Stimulated activated CD4-positive, alpha-beta T cell treated with anti-CD3 and anti-CD28 coated beads, Interleukin-12 subunit alpha, Interleukin-12 subunit beta, amount 100 ng/mL, for 48 hours (primary cell): ENCODE measurements around the gene EDAR.

ENCODE experiments used
- DNase-seq, 3 donors: peaks; one replicate each; pipeline ENCODE4 v3.0.0-alpha.2; 2020; ENCODE audit warnings: low read depth in 2 of 3, low spot score in 1 of 3

Gene EDAR

DNA sequence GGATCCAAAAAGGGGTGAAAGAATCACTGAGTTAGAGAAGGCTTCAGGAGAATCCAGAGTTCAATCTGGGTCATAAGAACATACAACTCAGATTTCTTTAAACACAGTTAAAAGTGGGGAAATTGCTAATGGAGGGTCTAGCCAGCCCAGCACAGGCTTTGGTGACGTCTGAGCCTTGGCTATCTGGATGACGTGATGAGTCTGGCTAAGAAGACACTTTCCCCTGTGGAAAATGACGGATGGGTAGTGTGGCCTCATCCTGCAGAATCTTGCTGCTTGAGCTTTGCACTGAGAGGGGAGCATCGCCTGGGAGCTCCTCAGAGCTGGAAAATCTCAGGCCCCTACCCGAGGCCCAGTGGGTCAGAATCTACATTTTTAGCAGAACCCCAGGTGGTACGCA lies 19.2 kb downstream of the EDAR start:
- DNase-seq: no peak

DNA sequence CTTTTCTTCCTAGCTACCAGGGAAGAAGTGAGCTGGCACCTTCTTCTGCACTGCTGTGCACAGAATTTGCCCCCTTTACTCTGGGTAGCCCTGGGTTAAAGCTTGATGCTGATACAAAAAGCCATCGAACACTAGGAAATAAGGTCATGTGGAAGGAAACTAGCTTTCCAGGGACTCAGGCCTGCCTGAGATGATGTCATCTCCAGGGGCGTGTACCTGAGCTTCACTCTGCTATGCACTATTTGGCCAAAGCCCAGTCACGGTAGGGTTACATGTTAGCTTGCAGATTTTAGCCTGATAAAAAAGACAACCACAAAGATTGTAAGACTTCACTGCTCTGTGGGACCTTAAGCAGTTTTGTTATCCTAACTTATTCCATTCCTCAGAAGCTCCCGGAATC lies 20.4 kb downstream of the EDAR start:
- DNase-seq: no peak

DNA sequence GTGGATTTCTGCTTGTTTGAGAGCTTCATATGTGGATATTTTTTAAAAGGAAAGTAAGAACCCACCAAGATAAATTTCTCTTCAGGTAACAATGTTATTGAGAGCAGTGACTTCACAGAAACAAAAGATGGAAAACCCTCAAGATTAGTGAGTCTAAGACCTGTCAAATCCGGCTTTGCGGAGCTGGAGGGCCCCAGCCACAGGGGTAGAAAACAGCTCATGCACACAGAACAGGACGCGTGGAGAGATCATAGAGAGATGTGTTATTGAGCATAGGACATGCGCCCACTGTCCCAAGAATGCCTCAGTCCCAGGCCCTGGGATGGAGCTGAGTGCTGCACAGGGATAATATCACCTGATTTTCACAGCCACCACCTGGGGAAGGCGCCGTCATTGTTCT lies 21.3 kb downstream of the EDAR start:
- no peak for DNase-seq

DNA sequence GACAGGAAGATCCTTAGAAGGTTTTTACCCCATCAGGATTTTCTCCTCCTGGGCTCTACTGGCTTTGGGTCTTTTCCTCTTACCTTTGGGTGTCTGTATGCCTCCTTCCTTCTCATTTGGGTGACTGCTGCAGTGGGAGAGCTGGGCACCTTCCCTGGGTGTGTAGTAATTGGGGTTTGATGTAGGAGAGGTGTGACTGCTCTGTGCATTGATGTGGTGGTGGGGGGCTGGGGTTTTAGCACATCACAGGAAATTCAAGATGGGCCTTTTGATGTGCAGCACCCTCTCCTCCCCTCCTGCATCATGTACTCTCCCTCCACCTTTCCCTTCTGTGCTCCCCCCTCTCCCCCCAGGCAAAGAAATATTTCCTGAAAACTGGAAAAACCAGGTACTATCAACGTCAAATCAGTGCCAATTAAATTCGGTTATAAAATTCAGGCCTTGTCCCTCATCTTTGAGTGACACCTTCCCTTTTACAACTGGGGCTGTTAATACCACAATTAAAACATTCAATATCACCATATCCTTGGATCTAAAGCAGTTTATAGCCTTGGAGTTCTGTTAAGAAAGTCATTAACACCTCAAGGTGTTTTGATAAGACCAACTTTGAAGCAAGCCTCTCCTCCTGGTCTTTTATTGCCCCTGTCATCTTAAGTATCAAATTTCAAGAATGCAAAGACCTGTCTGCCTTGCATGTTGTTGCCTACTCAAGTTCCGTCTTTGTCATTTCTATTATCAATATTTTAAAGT lies 23.3 kb downstream of the EDAR start:
- DNase-seq: peak in 1 of 3 donors; percentile 17

DNA sequence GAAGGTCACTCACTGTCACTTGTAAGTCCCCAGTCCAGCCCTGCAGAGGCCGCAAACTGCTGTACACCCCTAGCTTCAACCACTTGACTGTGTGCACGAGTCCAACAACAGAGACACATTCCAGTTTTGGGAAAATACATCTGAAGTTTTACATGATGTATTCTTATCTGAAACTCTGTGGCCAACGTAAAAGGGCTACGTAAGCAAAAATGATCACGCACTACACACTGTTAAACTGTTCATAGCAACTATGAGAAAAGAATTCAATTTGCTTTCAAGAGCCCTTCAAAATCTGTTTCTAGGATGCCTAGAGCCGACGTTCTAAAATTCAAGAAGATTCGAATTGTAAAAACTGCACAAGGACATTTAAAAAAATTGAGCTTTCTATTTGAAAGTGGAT lies 26.0 kb downstream of the EDAR start:
- no peak for DNase-seq

DNA sequence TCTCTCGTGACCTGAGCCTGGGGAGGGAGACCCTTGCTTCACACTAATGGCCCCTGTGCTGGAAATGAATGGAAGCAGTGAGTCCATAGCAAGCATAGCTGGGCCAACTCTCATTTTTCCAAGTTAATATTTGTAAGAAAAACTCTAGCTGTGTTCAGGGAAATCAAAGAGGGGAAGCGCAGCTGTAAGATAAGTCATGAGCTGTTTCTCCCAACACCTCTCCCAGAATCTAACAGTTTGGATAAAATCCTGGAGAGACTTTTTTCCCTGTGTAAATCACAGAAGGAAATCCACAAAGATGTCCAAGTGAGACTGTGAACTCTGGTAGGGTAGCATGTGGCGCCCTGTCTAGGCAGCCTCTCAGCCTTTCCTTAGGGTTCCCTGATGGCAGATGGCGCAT lies 27.2 kb downstream of the EDAR start:
- no peak for DNase-seq

DNA sequence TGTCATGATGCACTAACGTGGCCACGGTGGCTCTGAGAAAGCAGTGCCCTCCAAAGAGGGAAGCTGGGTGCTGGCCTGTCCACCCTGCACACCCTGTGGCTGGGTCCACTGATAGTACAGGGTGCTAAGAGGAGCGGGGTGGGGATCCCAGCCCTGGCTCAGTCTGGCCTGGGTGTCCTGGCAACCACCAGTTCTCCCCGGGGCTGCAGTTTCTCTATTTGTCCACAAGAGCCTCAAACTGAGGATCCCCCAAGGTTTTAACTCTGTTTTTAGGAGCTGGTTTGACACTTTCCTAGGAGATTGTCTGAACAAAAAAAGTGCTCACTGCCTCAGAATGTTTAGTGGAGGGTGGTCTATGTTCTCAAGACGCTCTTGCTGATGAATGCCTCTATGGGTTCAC lies 29.0 kb downstream of the EDAR start:
- DNase-seq: no peak

DNA sequence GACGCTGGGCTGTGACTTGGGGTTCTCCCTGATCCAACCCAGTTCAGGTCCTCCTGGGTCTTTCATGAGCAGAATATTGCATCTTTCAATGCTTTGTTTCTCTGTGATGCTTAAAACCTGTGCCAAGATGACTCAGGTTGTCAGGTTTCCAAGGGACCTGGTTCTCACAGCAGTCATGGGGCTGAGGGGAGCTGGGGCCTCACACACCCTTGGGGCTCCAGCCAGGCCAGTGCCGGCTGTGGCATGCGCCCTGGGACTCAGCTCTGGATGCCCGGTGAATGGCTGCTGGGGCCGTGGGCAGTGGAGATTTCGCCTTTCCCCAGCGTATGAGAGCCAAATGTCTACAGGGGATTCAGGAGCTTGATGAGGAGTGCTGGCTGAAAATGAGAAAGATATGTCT lies 29.6 kb downstream of the EDAR start:
- no peak for DNase-seq

DNA sequence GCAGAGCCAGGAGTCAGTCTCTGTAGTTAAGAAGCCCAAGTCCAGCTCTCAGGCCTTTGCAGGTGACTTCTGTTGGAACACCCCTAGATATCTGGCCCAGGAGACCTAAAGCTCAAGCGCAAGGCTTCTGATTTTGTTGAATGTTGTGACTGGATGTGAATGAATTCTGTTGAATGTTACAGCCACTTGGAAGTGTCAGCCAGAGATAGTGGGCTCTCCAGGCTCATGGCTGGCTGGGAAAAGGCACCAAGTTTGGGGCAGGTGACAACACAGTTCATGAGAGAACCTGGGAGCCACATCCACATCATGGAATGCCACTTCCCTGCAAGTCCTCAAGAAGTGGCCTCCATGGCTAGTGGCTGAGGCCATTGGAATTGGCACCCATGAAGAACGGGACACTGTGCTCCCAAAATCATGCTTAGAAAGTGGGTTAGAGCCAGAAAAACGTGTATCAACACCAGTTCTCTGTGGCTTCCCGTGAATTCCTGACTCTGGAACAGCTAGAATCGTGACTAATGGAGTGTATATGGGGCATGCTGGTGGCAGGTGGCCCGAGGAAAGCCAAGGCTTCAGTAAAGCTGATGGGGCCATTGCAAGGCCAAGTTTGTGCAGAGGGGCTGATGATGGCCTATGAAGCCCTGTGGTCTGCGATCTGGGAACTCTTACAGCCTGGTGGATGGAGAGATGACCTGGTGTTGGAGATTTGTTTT lies 30.2 kb downstream of the EDAR start:
- no peak for DNase-seq

DNA sequence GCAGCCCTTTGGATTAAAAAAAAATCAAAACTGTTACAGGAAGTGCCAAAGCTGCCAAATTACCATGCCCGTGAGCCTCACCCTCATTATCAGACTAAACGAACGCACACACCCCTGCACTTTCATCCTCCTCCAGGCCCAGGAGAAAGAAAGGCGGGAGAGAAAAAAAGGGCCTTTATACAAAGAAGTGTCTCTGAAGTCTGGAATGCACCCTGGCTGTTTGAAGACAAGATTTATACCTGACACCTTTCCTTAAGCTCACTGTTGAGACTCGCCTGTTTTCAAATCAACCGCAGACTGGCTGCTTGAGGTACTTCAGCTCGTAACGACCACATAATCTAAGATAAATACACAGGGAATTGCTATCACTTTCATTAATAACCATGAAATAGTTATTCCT lies 31.0 kb downstream of the EDAR start:
- no peak for DNase-seq

DNA sequence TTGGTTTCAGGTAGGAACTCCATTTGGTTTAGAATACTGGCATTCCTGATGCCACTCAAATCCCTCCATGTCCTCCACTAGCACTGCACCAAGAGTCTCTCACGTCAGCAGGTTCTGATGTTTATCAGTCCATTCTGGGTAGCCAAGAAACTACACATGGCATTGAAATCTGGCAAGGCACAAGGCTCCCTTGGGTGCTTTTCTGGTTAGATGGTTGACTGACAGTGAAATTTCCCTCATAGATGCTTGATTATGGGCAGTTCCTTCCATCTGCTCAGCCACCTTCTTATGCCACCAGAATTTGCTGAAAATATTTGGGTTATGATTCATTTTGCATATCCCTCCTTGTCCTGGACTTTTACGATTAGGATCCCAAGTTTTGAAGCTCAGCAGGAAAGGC lies 32.6 kb downstream of the EDAR start:
- no peak for DNase-seq

DNA sequence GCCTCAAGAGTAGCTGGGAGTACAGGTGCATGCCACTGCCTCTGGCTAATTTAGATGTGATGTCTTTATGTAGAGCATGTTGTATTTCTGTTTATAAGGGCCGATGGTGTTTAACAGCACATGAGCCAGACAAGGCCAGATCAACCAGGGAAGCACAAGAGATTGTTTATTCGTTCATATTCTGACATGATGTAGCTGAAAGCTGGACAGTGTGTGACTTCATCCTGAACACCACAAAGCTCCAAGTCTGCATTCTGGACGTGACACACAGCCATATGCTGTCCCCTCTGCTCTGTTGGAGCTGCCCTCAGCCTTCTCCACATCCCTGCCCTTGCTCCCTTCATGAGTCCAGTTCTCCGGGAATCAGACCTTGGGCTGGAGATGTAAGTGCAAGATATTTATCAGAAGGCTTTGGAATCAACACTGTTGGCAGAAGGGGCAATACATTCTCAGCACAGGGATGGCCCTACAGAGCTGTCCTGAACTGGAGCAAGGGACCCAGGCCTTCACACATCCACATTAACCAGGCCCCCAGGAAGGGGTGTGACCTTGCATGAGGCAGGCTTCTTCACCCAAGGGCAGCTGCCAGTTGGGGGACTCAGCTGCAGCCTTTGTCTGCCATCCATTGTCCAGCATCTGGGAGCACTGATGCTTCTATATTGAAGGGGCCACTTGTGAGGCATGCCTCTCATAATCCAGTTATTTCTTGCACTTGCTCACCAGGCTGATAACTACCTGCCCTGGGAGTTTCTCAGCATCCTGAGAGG lies 38.5 kb downstream of the EDAR start:
- no peak for DNase-seq

DNA sequence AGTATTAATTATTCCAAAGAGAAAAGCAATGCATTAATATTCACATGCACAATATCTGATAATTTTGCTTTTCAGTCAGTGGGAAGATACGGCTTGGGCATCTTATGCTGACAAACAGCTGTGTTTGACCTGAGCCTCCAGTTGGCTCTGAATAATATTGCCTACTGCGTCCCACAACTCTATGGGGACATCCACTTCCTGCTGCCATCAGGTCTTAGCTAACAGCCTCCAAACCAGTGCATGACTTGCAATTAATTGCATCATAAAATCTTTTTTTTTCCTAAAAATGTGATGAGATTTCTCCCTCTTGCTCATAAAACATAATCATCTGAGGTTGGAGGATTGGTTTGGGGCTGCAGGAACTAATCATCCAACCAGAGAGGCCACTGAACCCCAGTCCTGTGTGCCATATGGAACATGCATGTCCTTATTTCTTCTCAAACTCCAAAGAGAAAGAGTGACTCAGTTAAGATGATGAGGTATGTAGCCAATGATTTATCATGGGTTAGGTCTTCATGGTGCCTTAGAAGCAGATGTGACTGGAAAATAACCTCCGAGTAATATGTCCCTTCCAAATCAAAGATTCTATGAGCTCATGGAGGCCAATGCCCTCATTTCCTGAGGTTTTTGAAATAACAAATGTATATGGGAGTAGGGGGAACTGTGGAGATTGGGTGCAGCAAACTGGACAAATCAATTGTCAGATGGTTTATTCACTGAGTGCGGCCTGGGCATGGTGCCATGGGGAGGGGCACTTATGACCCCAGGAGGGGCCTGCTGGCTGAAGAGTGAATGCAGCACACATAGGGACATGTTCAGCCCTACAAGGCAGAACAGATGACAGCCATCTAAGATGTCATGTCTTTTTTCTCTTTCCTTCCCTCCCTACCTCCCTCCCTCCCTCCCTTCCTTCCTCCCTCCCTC lies 39.4 kb downstream of the EDAR start:
- no peak for DNase-seq

DNA sequence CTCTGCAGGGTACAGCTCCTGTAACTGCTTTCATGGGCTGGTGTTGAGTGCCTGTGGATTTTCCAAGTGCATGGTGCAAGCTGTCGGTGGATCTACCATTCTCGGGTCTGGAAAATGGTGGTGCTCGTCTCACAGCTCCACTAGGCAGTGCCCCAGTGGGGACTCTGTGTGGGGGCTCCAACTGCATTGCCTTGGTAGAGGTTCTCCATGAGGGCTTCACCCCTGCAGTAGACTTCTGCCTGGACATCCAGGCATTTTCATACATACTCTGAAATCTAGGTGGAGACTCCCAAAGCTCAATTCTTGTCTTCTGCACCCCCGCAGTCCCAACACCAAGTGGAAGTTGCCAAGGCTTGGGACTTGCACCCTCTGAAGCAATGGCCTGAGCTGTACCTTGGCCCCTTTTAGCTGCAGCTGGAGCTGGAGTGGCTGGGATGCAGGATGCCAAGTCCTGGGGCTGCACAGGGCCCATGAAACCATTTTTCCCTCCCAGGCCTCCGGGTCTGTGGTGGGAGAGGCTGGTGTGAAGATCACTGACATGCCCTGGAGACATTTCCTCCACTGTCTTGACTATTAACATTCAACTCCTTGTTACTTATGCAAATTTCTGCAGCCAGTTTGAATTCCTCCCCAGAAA lies 41.6 kb downstream of the EDAR start:
- no peak for DNase-seq

DNA sequence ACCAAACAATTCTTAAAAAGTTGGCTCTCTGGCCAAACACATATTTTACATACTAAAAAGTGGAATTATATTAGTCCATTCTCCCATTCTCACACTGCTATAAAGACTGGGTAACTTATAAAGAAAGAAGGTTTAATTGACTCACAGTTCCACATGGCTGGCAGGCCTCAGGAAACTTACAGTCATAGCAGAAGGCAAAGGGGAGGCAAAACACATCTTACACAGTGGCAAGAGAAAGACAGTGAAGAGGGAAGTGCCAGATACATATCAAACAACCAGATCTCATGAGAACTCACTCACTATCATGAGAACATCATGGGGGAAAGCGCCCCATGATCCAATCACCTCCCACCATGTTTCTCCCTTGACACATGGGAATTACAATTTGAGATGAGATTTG lies 42.6 kb downstream of the EDAR start:
- no peak for DNase-seq

DNA sequence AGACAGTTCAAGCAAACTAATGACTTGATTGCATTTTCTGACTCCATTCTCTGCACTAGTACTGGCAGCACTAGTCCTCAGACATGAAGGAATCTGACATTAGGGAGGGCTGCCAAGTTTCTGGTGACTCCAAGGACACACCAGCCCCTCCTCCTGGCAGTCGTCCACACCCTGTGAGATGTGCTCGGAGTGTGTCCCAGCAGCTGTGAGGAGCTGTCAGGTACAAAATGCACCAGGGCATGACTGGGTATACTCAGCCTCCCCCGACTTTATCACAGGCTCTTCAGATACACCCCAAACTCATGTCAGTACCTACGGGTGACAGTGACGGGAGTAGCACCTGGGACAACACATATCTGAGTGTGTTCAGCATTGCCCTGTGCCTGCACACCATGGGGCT lies 43.1 kb downstream of the EDAR start:
- DNase-seq: no peak

DNA sequence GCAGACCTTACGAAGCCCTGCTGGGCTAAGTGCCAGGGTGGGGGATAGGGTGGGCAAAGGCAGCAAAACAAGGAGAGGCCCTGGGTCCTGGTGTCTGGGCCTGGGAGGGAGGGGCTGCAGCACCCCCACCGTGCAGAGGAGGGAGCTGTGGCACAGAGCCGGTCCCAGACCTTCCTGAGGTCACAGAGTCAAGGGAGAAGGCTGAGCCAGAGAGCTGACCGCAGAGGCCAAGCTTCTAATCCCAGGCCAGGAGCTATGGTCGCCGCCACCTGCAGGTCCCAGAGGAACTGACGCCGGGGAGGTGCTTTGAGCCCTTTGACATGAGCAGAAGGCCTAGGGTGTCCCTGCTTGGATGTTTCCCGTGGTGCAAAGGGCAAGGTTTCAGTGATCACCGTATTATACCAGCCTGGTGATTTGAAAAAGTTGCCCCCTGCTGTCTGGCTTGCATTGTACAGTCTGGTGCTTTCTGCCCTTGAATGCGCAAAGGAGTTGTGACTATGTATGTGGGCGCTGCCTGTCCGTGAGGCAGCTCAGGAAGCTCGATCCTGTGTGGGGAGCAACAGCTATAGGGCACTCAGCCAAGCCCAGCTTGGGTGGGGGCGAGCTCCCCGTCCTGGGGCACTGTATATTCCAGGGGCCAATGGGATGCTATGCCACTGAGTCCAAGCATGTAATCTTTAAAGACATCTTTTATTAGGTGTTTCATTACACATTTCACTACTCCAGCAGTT lies 44.3 kb downstream of the EDAR start:
- DNase-seq: no peak

DNA sequence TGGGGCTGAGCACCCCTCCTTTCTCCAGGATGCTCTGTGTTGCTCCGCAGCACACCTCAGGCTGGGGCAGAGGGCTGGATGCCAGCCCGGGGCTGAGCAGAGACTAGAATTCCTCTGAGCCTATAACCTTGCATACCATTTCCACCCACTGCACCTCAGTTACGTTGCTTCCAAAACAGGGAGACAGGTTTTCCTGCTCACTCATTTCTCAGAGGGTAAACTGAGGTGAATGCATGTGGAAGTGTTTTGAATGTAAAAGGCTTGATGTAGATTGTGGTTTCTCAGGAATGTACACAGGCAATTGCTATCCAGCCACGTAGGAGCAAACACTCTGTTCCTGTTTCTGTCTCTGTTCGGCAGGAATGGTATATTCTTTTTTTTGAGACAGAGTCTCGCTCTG lies 45.3 kb downstream of the EDAR start:
- no peak for DNase-seq

DNA sequence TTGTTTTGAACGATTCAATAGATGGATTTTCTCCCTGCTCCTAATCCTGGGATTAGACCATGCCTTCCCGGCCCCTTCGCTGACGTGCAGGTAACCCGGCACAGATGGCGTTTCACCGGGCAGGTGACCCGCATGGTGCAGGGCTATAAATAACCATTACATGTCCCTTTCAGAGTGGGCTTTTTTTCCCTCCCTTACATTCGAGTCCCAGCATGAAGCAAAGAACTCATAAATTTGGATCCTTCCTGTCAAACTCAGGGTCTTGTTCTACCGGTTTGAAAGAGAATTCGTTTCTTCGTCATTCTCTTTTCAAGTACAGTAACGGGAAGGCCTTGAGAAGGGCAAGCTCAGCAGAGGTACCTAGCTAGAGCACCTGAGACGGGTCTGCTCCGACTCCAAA lies 46.1 kb downstream of the EDAR start:
- DNase-seq: no peak

DNA sequence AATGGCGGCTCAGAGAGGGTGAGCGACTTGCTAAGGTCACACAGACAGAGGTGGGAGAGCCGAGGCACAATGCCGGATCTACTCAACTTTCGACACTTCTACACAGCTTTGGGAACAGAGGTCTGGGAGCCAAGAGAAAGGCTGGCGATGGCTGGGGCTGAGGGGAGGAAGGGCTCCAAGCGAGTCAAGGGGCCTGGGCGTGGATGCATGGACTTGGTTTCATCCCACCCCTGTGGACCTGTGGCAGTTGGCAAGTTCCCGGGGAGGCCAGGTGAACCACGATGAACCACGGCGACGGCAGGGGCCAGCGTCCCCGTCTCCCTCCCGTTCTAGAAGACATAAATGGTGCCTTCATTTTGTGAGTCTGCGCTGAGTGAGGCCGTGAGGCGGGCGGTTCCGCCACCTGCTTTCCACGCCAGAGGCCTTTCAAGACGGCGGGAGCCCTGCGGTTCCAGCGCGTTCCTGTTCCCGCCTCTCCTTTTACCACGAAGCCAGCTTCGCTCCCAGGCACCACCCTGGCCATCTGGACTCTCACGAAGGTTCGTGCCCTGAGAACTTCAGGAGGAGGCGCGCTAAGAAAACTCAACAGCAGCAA lies 46.7 kb downstream of the EDAR start:
- DNase-seq: no peak
